ENCODE results near the gene LHFPL3. TPM values are rescaled to one million over a fixed set of nuclear protein-coding genes. Genes with fewer than 3 reads are reported as not detected.

Gene LHFPL3
- total RNA-seq, 1 experiment from 2014 or later = not detected

DNA sequence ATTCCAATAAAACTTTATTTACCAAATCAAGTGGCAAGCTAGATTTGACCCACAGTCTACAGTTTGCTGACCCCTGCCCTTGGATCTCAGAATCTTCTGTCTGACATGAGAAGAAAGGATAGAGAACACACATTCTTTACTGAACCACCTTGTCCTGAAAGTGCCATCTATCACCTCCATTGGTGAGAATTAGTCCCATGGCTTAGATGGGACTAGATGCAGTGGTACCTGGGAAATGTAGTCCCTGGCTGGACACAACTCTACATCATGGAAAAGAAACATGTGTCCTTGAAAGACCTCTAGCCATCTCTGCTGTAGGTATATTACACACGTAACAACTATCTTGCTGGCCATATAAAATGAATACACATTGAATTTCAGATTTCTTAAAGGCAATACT, 336.2 kb downstream of the LHFPL3 start (continued):
- TF ChIP-seq, protein P1, sequence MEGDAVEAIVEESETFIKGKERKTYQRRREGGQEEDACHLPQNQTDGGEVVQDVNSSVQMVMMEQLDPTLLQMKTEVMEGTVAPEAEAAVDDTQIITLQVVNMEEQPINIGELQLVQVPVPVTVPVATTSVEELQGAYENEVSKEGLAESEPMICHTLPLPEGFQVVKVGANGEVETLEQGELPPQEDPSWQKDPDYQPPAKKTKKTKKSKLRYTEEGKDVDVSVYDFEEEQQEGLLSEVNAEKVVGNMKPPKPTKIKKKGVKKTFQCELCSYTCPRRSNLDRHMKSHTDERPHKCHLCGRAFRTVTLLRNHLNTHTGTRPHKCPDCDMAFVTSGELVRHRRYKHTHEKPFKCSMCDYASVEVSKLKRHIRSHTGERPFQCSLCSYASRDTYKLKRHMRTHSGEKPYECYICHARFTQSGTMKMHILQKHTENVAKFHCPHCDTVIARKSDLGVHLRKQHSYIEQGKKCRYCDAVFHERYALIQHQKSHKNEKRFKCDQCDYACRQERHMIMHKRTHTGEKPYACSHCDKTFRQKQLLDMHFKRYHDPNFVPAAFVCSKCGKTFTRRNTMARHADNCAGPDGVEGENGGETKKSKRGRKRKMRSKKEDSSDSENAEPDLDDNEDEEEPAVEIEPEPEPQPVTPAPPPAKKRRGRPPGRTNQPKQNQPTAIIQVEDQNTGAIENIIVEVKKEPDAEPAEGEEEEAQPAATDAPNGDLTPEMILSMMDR (IDR thresholded peaks at IDR 0.05 in 2 of 3, conservative IDR thresholded peaks at IDR 0.05 in 1 of 3; ENCODE audit: borderline replicate concordance in 1 of 3, insufficient read depth in 1 of 3, low read depth in 2 of 3, low read length in 2 of 3) = no peak
- no peak for TF ChIP-seq CEBPB (IDR thresholded peaks at IDR 0.05; ENCODE audit: low read depth)
- no peak for TF ChIP-seq ZNF274 (IDR thresholded peaks at IDR 0.05; ENCODE audit: low read depth, low read length)

DNA sequence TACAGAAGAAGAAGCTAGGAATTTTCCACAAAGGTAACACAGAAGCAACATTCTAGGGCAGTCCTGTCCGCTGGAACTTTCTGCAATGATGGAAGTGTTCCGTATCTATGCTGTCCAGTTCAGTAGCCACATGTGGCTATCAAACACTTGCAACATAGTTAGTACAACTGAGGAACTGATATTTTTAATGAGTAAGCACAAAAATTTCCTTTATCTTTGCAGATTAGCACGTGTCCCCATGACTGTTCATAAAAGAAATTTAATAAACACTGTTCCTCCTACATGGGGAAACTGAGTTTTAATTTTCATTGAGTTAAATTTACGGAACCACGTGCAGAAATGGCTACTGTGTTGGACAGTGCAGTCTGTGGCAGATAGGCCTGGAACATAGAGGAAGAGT, 349.2 kb downstream of the LHFPL3 start:
- ChIA-PET RAD21 (ENCODE audit: low non-redundant PET in 1 of 2, low total read pairs in 2 of 2, uncharacterized antibody in 2 of 2, unreplicated experiment in 2 of 2) (no interaction called here), POLR2A (no interaction called here), CTCF (no interaction called here)
- no peaks in the 10 kb centered on the region for H4K20me1 ChIP-seq (ENCODE audit: insufficient read depth)
- H3K4me1 ChIP-seq (ENCODE audit: control insufficient read depth in 1 of 2, insufficient read depth in 2 of 2, low read length in 2 of 2) = no peaks in the 10 kb centered on the region
- no peak for TF ChIP-seq FOSL1 (IDR thresholded peaks at IDR 0.05; ENCODE audit: low read depth)
- TF ChIP-seq, protein P2, sequence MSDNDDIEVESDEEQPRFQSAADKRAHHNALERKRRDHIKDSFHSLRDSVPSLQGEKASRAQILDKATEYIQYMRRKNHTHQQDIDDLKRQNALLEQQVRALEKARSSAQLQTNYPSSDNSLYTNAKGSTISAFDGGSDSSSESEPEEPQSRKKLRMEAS (IDR thresholded peaks at IDR 0.05) = no peak
- no peak for TF ChIP-seq POLR2A (IDR thresholded peaks at IDR 0.05; ENCODE audit: borderline replicate concordance, extremely low read depth, insufficient read depth, insufficient read length)
- no peak for TF ChIP-seq ZNF274 (IDR thresholded peaks at IDR 0.05; ENCODE audit: low read depth, low read length)
- no peak for TF ChIP-seq CBX3 (IDR thresholded peaks at IDR 0.05; ENCODE audit: low read depth)
- no peak for TF ChIP-seq POLR2AphosphoS5 (IDR thresholded peaks at IDR 0.05; ENCODE audit: low read depth, low read length)
- no peak for TF ChIP-seq ZFX (IDR thresholded peaks at IDR 0.05)
- no peak for TF ChIP-seq SIN3A (IDR thresholded peaks at IDR 0.05; ENCODE audit: low read depth)
- TF ChIP-seq ELF1 (IDR thresholded peaks at IDR 0.05; ENCODE audit: borderline replicate concordance, low read depth) = no peak
- no peak for TF ChIP-seq EGR1 (IDR thresholded peaks at IDR 0.05; ENCODE audit: low read depth)
- H3K9ac ChIP-seq (ENCODE audit: low read length) = no peak overlapping the region
- H3K4me2 ChIP-seq (ENCODE audit: low read length) = no peak overlapping the region
- intact Hi-C loops (cut with micrococcal nuclease) = no loop called here
- no peaks in the 10 kb centered on the region for H3K9me2 ChIP-seq (ENCODE audit: insufficient read depth)
- H3K9me3 ChIP-seq (ENCODE audit: control insufficient read depth in 1 of 2, insufficient read depth in 1 of 2, low read depth in 1 of 2, low read length in 2 of 2) = no peaks in the 10 kb centered on the region
- DNase-seq (ENCODE audit: low read depth, low spot score) = no peak
- ATAC-seq = no peak
- BruUV-seq (replicated peaks) = no TSS peak
- no peak overlapping the region for H2AFZ ChIP-seq (ENCODE audit: low read depth, low read length, poor library complexity, severe bottlenecking)
- no peak overlapping the region for H3K4me3 ChIP-seq (replicated peaks in 1 of 2; ENCODE audit: low read depth in 1 of 2, low read length in 2 of 2)
- H3K27ac ChIP-seq (ENCODE audit: low read depth, low read length) = no peak overlapping the region
- H3K79me2 ChIP-seq (ENCODE audit: insufficient read depth, low read length) = no peaks in the 10 kb centered on the region
- H3K36me3 ChIP-seq (ENCODE audit: control insufficient read depth in 1 of 2, insufficient read depth in 2 of 2, low read length in 2 of 2) = no peaks in the 10 kb centered on the region
- peaks cover 27% of the 10 kb centered on the region for H3K27me3 ChIP-seq (ENCODE audit: insufficient read depth, low read length)
